Measurements from ENCODE around the gene FLCN. TPM values are rescaled to one million over a fixed set of nuclear protein-coding genes. Genes with fewer than 3 reads are reported as not detected.

FLCN gene
- total and polyA plus RNA-seq, 2 experiments from 2014 or later = 12.1 to 36.6 TPM

DNA sequence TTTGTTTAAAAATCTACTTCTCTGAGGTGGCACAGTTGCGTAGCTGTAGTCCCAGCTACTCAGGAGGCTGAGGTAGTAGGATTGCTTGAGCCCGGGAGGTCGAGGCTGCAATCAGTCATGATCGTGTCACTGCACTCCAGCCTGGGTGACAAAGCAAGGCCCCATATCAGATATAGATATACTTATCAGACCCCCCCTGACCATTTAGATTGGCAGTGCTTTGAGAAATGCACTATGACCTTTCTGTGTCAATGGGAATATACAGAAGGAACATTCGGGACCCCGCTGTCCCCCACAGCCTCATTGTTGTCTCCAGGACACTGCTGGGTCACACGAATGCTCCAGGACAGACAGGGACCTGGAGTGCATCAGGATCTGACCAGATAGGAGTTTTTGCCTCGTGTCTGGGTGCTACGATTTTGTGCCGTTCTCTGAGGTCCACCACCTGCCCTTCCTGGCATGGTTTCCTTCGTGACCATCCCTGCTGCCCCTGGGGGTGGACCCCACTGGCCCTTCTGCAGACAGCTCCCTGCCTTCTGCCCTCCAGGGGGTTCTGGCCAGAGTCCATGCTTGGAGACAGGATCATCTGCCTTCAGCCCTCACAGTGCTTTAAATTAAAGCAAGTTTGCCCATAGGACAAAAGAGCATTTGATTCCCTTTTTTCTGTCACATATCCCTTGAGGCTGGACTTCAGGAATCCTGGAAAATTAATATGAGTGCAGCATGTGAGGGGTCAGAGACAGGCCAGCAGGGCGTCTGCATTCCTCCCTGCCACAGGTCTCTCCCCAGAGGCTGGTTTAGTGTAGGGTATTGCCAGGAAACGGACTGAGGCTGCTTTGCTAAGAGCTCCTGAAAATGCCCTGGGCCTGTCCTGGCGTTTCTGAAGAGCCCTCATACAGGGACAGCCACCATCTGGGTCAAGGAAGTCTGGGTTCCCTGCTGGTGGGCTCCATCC lies 50.1 kb downstream of the FLCN start:
- H3K4me1 ChIP-seq (ENCODE audit: insufficient read depth) = no peaks in the 10 kb centered on the region
- Mint-ChIP-seq H3K4me3 (no peak overlapping the region), H3K4me1 (peaks cover 21% of the 10 kb centered on the region), H3K27ac (no peak overlapping the region), H3K36me3 (ENCODE audit: low read depth) (peaks cover 7% of the 10 kb centered on the region; the same call in 2 of the 3 replicates), H3K27me3 (ENCODE audit: insufficient read depth, low read depth, poor library complexity) (peaks cover 5% of the 10 kb centered on the region), H3K9me3 (no peaks in the 10 kb centered on the region)
- no peaks in the 10 kb centered on the region for H3F3A ChIP-seq (replicated peaks; ENCODE audit: low read depth)
- no peaks in the 10 kb centered on the region for H3K27me3 ChIP-seq (ENCODE audit: insufficient read depth)
- no peaks in the 10 kb centered on the region for H3K9me2 ChIP-seq (ENCODE audit: insufficient read depth)
- H3K4me3 ChIP-seq = no peak overlapping the region
- no peak for ATAC-seq
- H4K20me1 ChIP-seq (replicated peaks; ENCODE audit: insufficient read depth) = no peaks in the 10 kb centered on the region
- H3K27ac ChIP-seq (ENCODE audit: low read depth) = no peak overlapping the region
- H3K79me2 ChIP-seq (replicated peaks; ENCODE audit: insufficient read depth) = no peaks in the 10 kb centered on the region
- H3K36me3 ChIP-seq (ENCODE audit: insufficient read depth) = no peaks in the 10 kb centered on the region
- no peak for DNase-seq (ENCODE audit: low spot score)
- no peak overlapping the region for H2AFZ ChIP-seq
- H3K4me2 ChIP-seq = no peak overlapping the region
- TF ChIP-seq, protein P1, sequence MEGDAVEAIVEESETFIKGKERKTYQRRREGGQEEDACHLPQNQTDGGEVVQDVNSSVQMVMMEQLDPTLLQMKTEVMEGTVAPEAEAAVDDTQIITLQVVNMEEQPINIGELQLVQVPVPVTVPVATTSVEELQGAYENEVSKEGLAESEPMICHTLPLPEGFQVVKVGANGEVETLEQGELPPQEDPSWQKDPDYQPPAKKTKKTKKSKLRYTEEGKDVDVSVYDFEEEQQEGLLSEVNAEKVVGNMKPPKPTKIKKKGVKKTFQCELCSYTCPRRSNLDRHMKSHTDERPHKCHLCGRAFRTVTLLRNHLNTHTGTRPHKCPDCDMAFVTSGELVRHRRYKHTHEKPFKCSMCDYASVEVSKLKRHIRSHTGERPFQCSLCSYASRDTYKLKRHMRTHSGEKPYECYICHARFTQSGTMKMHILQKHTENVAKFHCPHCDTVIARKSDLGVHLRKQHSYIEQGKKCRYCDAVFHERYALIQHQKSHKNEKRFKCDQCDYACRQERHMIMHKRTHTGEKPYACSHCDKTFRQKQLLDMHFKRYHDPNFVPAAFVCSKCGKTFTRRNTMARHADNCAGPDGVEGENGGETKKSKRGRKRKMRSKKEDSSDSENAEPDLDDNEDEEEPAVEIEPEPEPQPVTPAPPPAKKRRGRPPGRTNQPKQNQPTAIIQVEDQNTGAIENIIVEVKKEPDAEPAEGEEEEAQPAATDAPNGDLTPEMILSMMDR (conservative IDR thresholded peaks at IDR 0.05; ENCODE audit: low read depth in 2 of 2) = no peak
- TF ChIP-seq, protein P2, sequence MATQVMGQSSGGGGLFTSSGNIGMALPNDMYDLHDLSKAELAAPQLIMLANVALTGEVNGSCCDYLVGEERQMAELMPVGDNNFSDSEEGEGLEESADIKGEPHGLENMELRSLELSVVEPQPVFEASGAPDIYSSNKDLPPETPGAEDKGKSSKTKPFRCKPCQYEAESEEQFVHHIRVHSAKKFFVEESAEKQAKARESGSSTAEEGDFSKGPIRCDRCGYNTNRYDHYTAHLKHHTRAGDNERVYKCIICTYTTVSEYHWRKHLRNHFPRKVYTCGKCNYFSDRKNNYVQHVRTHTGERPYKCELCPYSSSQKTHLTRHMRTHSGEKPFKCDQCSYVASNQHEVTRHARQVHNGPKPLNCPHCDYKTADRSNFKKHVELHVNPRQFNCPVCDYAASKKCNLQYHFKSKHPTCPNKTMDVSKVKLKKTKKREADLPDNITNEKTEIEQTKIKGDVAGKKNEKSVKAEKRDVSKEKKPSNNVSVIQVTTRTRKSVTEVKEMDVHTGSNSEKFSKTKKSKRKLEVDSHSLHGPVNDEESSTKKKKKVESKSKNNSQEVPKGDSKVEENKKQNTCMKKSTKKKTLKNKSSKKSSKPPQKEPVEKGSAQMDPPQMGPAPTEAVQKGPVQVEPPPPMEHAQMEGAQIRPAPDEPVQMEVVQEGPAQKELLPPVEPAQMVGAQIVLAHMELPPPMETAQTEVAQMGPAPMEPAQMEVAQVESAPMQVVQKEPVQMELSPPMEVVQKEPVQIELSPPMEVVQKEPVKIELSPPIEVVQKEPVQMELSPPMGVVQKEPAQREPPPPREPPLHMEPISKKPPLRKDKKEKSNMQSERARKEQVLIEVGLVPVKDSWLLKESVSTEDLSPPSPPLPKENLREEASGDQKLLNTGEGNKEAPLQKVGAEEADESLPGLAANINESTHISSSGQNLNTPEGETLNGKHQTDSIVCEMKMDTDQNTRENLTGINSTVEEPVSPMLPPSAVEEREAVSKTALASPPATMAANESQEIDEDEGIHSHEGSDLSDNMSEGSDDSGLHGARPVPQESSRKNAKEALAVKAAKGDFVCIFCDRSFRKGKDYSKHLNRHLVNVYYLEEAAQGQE (IDR thresholded peaks at IDR 0.05; ENCODE audit: unreplicated experiment) = no peak
- no peak for TF ChIP-seq NANOG (IDR thresholded peaks at IDR 0.05; ENCODE audit: borderline replicate concordance)
- no peak for TF ChIP-seq ZNF331 (CRISPR knock-in tag; IDR thresholded peaks at IDR 0.05; ENCODE audit: low read depth)
- TF ChIP-seq JUNB (IDR thresholded peaks at IDR 0.05; ENCODE audit: unreplicated experiment) = no peak
- no peak for TF ChIP-seq CREB1 (CRISPR knock-in tag; IDR thresholded peaks at IDR 0.05; ENCODE audit: low read depth)
- no peak for TF ChIP-seq POLR2AphosphoS5 (IDR thresholded peaks at IDR 0.05; ENCODE audit: low read depth)
- no peak for TF ChIP-seq STAT1 (IDR thresholded peaks at IDR 0.05; ENCODE audit: unreplicated experiment)
- no peak for TF ChIP-seq EZH2 (IDR thresholded peaks at IDR 0.05; ENCODE audit: low read depth, unreplicated experiment)
- TF ChIP-seq ZNF114 (CRISPR knock-in tag; IDR thresholded peaks at IDR 0.05) = no peak
- TF ChIP-seq, protein P3, sequence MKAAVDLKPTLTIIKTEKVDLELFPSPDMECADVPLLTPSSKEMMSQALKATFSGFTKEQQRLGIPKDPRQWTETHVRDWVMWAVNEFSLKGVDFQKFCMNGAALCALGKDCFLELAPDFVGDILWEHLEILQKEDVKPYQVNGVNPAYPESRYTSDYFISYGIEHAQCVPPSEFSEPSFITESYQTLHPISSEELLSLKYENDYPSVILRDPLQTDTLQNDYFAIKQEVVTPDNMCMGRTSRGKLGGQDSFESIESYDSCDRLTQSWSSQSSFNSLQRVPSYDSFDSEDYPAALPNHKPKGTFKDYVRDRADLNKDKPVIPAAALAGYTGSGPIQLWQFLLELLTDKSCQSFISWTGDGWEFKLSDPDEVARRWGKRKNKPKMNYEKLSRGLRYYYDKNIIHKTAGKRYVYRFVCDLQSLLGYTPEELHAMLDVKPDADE (IDR thresholded peaks at IDR 0.05) = no peak
- TF ChIP-seq, protein P4, sequence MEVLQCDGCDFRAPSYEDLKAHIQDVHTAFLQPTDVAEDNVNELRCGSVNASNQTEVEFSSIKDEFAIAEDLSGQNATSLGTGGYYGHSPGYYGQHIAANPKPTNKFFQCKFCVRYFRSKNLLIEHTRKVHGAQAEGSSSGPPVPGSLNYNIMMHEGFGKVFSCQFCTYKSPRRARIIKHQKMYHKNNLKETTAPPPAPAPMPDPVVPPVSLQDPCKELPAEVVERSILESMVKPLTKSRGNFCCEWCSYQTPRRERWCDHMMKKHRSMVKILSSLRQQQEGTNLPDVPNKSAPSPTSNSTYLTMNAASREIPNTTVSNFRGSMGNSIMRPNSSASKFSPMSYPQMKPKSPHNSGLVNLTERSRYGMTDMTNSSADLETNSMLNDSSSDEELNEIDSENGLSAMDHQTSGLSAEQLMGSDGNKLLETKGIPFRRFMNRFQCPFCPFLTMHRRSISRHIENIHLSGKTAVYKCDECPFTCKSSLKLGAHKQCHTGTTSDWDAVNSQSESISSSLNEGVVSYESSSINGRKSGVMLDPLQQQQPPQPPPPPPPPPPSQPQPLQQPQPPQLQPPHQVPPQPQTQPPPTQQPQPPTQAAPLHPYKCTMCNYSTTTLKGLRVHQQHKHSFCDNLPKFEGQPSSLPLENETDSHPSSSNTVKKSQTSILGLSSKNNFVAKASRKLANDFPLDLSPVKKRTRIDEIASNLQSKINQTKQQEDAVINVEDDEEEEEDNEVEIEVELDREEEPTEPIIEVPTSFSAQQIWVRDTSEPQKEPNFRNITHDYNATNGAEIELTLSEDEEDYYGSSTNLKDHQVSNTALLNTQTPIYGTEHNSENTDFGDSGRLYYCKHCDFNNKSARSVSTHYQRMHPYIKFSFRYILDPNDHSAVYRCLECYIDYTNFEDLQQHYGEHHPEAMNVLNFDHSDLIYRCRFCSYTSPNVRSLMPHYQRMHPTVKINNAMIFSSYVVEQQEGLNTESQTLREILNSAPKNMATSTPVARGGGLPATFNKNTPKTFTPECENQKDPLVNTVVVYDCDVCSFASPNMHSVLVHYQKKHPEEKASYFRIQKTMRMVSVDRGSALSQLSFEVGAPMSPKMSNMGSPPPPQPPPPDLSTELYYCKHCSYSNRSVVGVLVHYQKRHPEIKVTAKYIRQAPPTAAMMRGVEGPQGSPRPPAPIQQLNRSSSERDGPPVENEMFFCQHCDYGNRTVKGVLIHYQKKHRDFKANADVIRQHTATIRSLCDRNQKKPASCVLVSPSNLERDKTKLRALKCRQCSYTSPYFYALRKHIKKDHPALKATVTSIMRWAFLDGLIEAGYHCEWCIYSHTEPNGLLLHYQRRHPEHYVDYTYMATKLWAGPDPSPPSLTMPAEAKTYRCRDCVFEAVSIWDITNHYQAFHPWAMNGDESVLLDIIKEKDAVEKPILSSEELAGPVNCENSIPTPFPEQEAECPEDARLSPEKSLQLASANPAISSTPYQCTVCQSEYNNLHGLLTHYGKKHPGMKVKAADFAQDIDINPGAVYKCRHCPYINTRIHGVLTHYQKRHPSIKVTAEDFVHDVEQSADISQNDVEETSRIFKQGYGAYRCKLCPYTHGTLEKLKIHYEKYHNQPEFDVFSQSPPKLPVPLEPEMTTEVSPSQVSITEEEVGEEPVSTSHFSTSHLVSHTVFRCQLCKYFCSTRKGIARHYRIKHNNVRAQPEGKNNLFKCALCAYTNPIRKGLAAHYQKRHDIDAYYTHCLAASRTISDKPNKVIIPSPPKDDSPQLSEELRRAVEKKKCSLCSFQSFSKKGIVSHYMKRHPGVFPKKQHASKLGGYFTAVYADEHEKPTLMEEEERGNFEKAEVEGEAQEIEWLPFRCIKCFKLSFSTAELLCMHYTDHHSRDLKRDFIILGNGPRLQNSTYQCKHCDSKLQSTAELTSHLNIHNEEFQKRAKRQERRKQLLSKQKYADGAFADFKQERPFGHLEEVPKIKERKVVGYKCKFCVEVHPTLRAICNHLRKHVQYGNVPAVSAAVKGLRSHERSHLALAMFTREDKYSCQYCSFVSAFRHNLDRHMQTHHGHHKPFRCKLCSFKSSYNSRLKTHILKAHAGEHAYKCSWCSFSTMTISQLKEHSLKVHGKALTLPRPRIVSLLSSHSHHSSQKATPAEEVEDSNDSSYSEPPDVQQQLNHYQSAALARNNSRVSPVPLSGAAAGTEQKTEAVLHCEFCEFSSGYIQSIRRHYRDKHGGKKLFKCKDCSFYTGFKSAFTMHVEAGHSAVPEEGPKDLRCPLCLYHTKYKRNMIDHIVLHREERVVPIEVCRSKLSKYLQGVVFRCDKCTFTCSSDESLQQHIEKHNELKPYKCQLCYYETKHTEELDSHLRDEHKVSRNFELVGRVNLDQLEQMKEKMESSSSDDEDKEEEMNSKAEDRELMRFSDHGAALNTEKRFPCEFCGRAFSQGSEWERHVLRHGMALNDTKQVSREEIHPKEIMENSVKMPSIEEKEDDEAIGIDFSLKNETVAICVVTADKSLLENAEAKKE (CRISPR knock-in tag; IDR thresholded peaks at IDR 0.05) = no peak
- TF ChIP-seq EZH2phosphoT487 (IDR thresholded peaks at IDR 0.05; ENCODE audit: unreplicated experiment) = no peak

Measured in GM23338 (cell line).